Panc1 (cell line): ENCODE measurements around the gene PLAAT1. TPM values are rescaled to one million over a fixed set of nuclear protein-coding genes. Genes with fewer than 3 reads are reported as not detected.

Source experiments
- ATAC-seq: fragments of 200-7000 bp; cut with Tn5 transposase; 2 replicates; pipeline ENCODE4 v1.9.1; 2020; ENCODE audit warnings: mild to moderate bottlenecking, moderate library complexity
- BruUV-seq: library from RNA; stranded (reverse); fragments of 400-500 nt; replicated peaks from 2 replicates; lab custom pipeline; 2021; lab: Mats Ljungman, UMichigan
- CTCF ChIA-PET: fragments of 300-600 bp; sonication (Branson Sonifier 250); formaldehyde crosslinking; loops from one replicate; lab custom pipeline; 2022; ENCODE audit warnings: antibody characterized with exemption; lab: Charles Lee
- POLR2A ChIA-PET: fragments of 300-600 bp; sonication (Branson Sonifier 250); formaldehyde crosslinking; loops from one replicate; lab custom pipeline; 2022; ENCODE audit warnings: antibody characterized with exemption; lab: Charles Lee
- DNase-seq: peaks from one replicate; pipeline ENCODE4 v3.0.0-alpha.2; 2010; ENCODE audit warnings: low read depth, low spot score
- H3K27ac ChIP-seq: 2 replicates; pipeline ENCODE4 v1.5.1; 2011; ENCODE audit warnings: mild to moderate bottlenecking, low read length, inconsistent platforms
- H3K27me3 ChIP-seq: fragments of 200-500 bp; sonication (Bioruptor generic); 2 replicates; pipeline ENCODE4 v1.6.0; 2014; ENCODE audit warnings: low read length, inconsistent platforms; ENCODE audit not compliant: control insufficient read depth, insufficient read depth
- H3K36me3 ChIP-seq: fragments of 200-500 bp; sonication (Bioruptor generic); 2 replicates; pipeline ENCODE4 v1.5.1; 2014; ENCODE audit warnings: inconsistent platforms, mild to moderate bottlenecking, low read length, moderate library complexity; ENCODE audit not compliant: control insufficient read depth, insufficient read depth
- H3K4me1 ChIP-seq: 2 replicates; pipeline ENCODE4 v1.5.1; 2011; ENCODE audit warnings: inconsistent platforms, mild to moderate bottlenecking, low read length, moderate library complexity; ENCODE audit not compliant: control insufficient read depth, insufficient read depth
- H3K4me3 ChIP-seq, 2 experiments: 2 replicates each; pipeline ENCODE4 v1.5.1; 2011 to 2012; ENCODE audit warnings: low read depth in 2 of 2, low read length in 2 of 2, mild to moderate bottlenecking in 2 of 2, inconsistent platforms in 1 of 2, moderate library complexity in 1 of 2
- H3K9me3 ChIP-seq: fragments of 200-500 bp; sonication (Bioruptor generic); 2 replicates; pipeline ENCODE4 v1.5.1; 2014; ENCODE audit warnings: low read depth, mild to moderate bottlenecking, inconsistent platforms, low read length, moderate library complexity; ENCODE audit not compliant: control insufficient read depth, insufficient read depth
- CTCF ChIP-seq: fragments of 450-650 bp; IDR thresholded peaks from 2 replicates; pipeline ENCODE4 v1.5.1; 2017; ENCODE audit warnings: mild to moderate bottlenecking
- POLR2AphosphoS5 ChIP-seq: IDR thresholded peaks from 2 replicates; pipeline ENCODE4 v1.6.1; 2012; ENCODE audit warnings: mild to moderate bottlenecking, low read depth, low read length, moderate library complexity
- REST ChIP-seq, 2 experiments: IDR thresholded peaks; 2 replicates each; pipeline ENCODE4 v1.6.1; 2011 to 2012; ENCODE audit warnings: low read depth in 2 of 2, control low read depth in 1 of 2, low read length in 1 of 2, mild to moderate bottlenecking in 1 of 2, moderate library complexity in 1 of 2; ENCODE audit not compliant: insufficient read depth in 1 of 2
- SIN3A ChIP-seq: IDR thresholded peaks from 2 replicates; pipeline ENCODE4 v1.6.1; 2012; ENCODE audit warnings: low read depth, mild to moderate bottlenecking, low read length, moderate library complexity, borderline replicate concordance; ENCODE audit not compliant: insufficient read depth
- TCF7L2 ChIP-seq: IDR thresholded peaks from 2 replicates; pipeline ENCODE4 v1.6.1; 2011; ENCODE audit warnings: mild to moderate bottlenecking, low read depth, low read length, inconsistent platforms
- in situ Hi-C: cut with HindIII; loops from 2 replicates; pipeline ENCODE4 v1.10.0; 2016; ENCODE audit warnings: low sequenced_read_pairs, low pct_unique_long_range_greater_than_20kb
- intact Hi-C: fragments of 100-400 bp; cut with micrococcal nuclease; formaldehyde crosslinking; loops from one replicate; pipeline ENCODE4 v1.10.0; 2022; ENCODE audit not compliant: unreplicated experiment
- total RNA-seq: library from RNA; stranded (reverse); gene quantifications from one replicate; pipeline ENCODE4 v1.2.1, GENCODE V29; 2021; ENCODE audit not compliant: unreplicated experiment

PLAAT1 gene
- total RNA-seq, 1 experiment from 2014 or later = 3.9 TPM

GRCh38 chr3:193196746-193197145 lies 44.3 kb upstream of the PLAAT1 start:
- Histone ChIP-seq H3K9me3 (no peaks in the 10 kb centered on the region), H3K27ac (no peak overlapping the region), H3K4me3 (no peak overlapping the region), H3K27me3 (peaks cover 4% of the 10 kb centered on the region; the same call in 1 of the 2 replicates), H3K4me1 (no peaks in the 10 kb centered on the region), H3K36me3 (no peaks in the 10 kb centered on the region)
- intact Hi-C loops = loop anchor here (10.0 kb wide), 2 partner anchors 378 to 382 kb away; no protein-coding TSS in a partner anchor
- DNase-seq (no peak), ATAC-seq (no peak)
- CTCF ChIA-PET = no interaction called here
- POLR2A ChIA-PET = no interaction called here
- no TSS peak for BruUV-seq
- TF ChIP-seq SIN3A = no peak
- in situ Hi-C loops = no loop called here

GRCh38 chr3:193207290-193208273 lies 33.4 kb upstream of the PLAAT1 start:
- intact Hi-C loops (no loop called here), in situ Hi-C loops (no loop called here)
- POLR2A ChIA-PET = no interaction called here
- TF ChIP-seq SIN3A = no peak
- no peak for TF ChIP-seq REST (IDR thresholded peaks at IDR 0.05; ENCODE audit: insufficient read depth in 1 of 2, low read depth in 2 of 2, low read length in 1 of 2)
- TF ChIP-seq CTCF = no peak
- no peak for TF ChIP-seq TCF7L2
- no peak for TF ChIP-seq POLR2AphosphoS5
- Histone ChIP-seq H3K4me1 (no peaks in the 10 kb centered on the region), H3K27ac (no peak overlapping the region), H3K4me3 (no peak overlapping the region), H3K27me3 (no peaks in the 10 kb centered on the region), H3K36me3 (no peaks in the 10 kb centered on the region), H3K9me3 (no peaks in the 10 kb centered on the region)
- BruUV-seq = no TSS peak
- ATAC-seq = no peak
- DNase-seq = no peak
- CTCF ChIA-PET = no interaction called here

GRCh38 chr3:193210618-193211017 lies 30.4 kb upstream of the PLAAT1 start:
- intact Hi-C loops (no loop called here), in situ Hi-C loops (no loop called here)
- POLR2A ChIA-PET = no interaction called here
- no peak overlapping the region for H3K27ac ChIP-seq
- H3K4me3 ChIP-seq = no peak overlapping the region
- DNase-seq (no peak), ATAC-seq (no peak)
- no peak for TF ChIP-seq TCF7L2
- TF ChIP-seq SIN3A = no peak
- no peak for TF ChIP-seq REST (IDR thresholded peaks at IDR 0.05; ENCODE audit: insufficient read depth in 1 of 2, low read depth in 2 of 2, low read length in 1 of 2)
- TF ChIP-seq POLR2AphosphoS5 = no peak
- TF ChIP-seq CTCF = no peak
- H3K9me3 ChIP-seq = no peaks in the 10 kb centered on the region
- no TSS peak for BruUV-seq
- no peaks in the 10 kb centered on the region for H3K4me1 ChIP-seq
- H3K36me3 ChIP-seq = no peaks in the 10 kb centered on the region
- no peaks in the 10 kb centered on the region for H3K27me3 ChIP-seq
- CTCF ChIA-PET = no interaction called here
